GM08714 (cell line): Measurements from ENCODE around the gene HDAC4.

Source experiments
- H3K4me3 ChIP-seq: fragments of 200-500 bp; sonication (Bioruptor generic); 2 replicates; pipeline ENCODE4 v1.5.1; 2014; ENCODE audit warnings: mild to moderate bottlenecking, low read length, inconsistent platforms
- ZNF274 ChIP-seq: IDR thresholded peaks from 2 replicates; pipeline ENCODE4 v1.6.1; 2012; ENCODE audit warnings: mild to moderate bottlenecking, low read depth, low read length

HDAC4 gene

DNA sequence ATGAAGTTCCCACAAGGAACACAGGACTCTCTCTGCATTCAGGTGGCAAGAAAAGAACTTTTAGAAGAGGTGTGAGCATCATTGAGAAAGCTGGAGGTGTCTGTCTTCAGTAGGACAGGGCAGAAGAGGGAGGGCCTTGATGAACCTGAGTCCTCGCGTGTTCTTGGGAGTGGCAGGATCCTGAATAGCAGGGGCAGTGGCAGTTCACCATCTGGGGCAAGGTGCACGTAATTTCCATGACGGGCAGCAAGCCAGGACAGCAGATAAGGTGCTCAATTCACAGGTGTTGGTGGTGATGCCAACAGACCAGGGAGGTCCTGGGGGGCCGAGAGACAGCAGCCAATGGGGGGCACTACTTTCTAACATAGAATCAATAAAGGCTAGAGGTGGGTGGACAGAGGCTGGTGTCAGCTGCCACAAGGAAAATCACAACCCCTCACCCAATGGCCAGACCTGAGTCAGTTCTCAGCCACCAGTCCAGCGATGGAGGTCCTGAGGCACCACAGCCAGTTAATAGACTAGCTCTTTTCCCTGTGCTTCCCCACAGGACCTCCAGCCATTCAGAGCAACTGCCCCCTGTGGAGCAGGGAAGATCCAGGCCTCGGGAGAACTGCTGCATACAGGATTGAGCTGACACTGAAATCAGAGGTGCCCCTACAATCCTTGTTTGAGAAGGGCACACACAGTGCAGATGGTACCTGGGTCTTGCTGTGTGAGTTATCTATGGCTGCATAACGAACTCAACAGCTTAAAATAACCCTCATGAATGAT, 10.9 kb upstream of the HDAC4 start:
- no peak for TF ChIP-seq ZNF274

DNA sequence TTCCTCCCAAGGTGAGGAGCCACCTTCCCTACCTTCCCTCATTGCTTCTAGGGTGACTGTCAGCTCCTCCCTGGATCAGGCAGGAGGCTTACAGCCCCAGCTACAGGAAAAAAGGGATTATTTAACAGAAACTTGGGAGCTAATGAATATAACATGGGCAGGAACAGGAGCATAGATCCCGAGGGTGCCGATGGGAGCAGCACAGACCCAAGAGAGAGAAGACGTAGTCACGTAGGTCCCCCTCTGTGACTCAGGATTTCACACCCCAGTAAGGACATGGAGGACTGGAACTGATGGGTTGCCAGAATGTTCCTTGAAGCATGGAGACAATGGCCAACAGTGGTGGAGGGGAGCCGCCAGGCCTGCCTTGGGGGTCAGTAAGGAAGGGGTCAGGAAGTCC, 10.3 kb upstream of the HDAC4 start:
- TF ChIP-seq ZNF274: no peak
- H3K4me3 ChIP-seq: no peak overlapping the region

More for the DNA sequence above, 10.9 kb upstream of the HDAC4 start:
- H3K4me3 ChIP-seq: no peak overlapping the region

DNA sequence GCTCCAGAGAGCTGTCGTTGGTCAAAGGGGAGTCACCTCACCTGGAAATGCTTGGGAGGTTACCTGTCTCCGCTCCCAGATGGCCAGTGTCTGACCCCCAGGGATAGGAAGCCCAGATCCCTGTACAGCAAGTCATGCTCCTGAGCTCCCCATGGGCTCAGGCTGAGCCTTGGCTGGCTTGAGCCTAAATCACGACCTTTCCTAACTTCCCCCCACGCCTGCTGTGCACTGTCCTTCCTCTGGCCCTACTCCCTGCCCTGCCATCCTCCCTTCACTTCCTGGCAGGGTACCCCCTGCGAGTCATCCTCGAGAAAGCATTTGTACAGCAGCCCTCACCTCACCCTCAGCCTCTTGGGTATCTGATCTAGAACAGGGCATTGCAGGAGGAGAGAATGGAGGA, 9.2 kb upstream of the HDAC4 start:
- no peak for TF ChIP-seq ZNF274

DNA sequence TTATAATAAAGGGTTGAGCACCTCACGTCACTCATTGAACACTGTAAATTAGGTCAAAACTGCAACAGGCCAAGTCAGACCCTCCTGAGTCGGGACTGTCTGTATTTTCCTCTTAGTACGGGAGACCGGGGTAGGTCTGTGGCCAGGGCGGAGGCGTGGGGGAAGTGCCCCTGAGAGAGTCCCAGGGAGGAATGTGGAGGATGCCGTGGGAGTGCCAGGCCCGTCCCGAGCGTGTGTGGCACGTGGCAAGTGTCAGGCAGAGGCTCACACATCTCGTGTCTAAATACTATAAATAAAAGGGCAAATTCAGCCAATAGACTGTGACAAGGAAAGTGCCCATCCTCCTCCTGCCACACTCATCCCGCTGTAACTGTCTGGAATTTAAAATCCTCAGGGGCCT, 6.3 kb upstream of the HDAC4 start:
- TF ChIP-seq ZNF274: no peak

More for the DNA sequence above, 9.2 kb upstream of the HDAC4 start:
- no peak overlapping the region for H3K4me3 ChIP-seq

DNA sequence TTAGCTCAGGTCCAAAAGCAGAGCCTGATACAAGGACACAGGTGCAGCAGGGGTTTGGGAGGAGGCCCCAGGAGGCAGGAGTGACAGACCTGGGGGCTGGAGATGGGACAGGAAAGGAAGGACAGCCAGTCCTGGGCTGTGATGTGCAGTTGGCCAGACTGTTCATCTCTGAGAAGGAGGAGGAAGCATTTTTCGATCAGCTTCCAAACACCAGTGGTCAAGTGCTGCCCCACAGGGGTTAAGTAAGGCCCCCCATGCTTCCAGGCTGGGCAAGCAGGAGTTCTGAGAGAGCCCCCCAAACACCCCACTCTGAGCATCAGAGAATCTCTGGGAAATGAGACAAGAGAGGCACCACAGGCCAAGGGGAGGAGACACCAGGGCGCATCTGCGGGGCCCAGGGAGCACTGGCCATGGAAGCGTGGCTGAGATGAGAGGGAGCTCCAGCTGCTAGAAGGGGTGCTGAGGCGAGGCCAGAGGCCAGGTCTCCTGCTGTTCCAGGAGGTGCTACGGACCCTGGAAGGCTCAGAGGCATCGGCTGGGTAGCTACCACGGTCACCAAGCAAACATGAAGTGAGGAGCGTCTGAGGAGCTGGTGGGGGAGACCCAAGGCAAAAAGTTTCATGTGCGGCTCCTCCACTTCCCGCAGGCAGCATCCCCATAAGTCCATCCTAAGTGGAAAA, 5.6 kb upstream of the HDAC4 start:
- no peak for TF ChIP-seq ZNF274
- no peak overlapping the region for H3K4me3 ChIP-seq

More for the DNA sequence above, 6.3 kb upstream of the HDAC4 start:
- H3K4me3 ChIP-seq: no peak overlapping the region

DNA sequence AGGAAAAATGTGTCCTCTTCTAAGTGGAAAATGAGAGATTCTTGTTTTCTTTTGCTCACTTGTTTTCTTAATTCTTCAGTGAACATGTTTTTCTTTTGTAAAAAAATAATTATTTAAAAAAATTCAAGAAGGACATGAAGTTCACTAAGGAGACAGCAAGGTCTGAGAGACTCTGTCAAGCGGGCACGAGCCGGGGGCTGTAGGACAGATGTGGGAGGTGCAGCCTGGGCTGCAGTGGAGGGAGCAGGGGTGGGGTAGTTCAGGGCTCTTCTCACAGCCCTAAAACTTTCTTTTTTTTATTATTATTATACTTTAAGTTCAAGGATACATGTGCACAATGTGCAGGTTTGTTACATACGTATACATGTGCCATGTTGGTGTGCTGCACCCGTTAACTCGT, 4.3 kb upstream of the HDAC4 start:
- TF ChIP-seq ZNF274: no peak
- H3K4me3 ChIP-seq: no peak overlapping the region

DNA sequence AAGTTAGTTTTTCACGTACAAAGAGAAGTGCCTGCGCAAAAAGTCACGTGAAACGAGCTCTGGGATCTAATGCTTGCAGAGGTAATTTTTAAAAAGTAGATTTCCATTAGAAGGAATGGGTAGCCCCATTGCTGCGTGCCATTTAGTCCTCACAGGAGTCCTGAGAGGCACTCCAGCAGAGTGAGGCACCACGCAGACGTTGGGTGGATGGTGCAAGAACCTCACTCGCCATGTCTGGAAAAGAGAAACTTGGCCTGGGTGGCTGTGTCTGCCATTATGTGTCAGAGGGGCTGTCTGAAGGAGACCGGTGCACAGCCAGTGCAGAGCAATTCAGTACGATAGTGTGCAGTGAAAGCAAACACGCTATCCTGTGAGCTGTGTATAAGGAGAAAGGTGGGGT, 1.8 kb upstream of the HDAC4 start:
- TF ChIP-seq ZNF274: no peak
- no peak overlapping the region for H3K4me3 ChIP-seq

DNA sequence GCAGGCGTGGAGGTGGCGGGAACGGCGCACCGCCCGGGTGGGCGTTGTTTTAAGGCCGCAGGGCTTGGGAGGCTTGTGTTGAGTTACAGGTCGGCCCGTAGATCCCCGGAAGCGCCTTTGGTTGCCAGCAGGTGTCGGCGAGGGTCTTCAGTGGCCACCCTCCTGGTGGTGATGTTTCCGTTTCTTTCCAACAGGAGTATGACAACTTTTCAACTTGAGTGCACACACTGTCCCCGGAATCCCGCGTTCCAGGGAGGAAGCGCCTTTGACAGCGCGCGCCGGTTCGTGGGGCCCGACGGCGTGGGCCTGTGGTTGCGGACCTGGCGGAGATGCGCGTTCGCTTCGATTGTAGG, 1.0 kb upstream of the HDAC4 start:
- TF ChIP-seq ZNF274: no peak
- peak overlapping the region; percentile 79; the same call in 1 of the 2 replicates for H3K4me3 ChIP-seq

DNA sequence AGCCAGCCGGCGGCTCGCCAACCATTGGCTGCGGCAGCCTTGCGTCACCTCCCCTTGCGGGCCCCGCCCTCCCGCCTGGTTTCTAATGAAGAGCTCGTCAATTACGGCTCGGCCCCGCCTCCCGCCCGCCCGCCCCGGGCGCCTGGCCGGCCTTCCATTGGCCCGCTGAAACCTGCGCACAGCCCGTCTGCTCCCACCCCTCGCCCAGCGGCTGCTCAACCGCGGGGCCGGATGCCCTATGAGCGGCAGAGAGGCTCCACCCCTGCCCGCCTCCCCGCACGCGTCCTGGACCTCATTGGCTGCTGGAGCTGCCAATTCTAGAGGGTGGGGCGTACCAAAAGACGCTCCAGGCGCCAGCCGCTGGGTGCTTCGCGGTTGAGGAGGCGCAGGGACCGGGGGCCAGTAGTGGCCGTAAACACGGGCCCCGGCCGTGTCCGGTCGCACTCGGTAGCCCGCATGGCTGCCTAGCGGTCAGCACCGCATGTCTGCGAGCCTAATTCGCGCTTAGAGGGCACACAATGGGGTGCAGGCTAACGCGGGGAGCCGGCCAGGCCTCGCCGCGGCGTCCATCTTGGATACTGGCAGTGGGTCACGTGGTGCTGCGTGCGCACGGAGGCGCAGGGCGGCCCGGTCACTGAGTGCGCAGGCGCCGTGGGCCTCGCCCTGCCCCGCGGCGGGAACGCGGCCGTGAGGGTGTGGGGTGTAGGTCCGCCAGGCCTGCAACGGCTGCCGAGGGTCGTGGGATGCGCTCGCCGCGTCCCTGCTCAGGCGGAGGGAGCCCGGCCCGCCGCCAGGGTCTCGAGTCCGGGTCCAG, 454 bp upstream of the HDAC4 start:
- no peak for TF ChIP-seq ZNF274

DNA sequence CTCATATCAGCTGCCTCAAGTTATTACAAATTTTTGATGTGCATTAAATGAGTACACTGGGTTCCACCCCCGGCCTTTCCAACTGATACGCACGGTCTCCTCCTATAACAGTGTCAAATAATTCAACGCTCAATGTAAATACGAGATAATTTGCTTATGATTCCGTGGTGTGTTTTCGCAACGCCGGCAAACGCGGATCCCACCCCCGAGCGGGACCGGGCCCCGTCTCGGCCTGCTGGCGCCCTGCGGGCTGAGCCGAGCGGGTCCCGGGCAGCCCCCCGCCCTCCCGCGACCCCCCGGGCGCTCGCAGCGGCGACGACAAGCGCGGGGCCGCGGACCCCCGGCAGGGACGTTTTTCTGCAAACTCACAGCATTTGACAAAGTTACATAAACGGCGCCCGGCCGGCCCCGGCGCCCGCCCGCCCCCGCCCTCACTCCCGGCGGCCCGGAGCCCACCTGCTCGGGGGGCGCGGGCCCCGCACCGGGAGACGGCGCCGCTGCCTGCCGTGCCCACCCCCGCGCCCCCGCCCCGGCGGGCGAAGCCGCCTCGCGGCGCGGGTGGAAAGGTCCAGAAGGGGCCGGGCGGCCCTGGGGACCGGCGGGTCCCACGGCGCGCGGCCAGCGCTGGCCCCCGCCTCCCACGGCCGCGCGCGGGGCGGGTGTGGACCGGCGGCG, 762 bp downstream of the HDAC4 start:
- TF ChIP-seq ZNF274: no peak
- H3K4me3 ChIP-seq: peak overlapping the region; percentile 66

More for the DNA sequence above, 454 bp upstream of the HDAC4 start:
- peak overlapping the region; percentile 79; the same call in 1 of the 2 replicates for H3K4me3 ChIP-seq

DNA sequence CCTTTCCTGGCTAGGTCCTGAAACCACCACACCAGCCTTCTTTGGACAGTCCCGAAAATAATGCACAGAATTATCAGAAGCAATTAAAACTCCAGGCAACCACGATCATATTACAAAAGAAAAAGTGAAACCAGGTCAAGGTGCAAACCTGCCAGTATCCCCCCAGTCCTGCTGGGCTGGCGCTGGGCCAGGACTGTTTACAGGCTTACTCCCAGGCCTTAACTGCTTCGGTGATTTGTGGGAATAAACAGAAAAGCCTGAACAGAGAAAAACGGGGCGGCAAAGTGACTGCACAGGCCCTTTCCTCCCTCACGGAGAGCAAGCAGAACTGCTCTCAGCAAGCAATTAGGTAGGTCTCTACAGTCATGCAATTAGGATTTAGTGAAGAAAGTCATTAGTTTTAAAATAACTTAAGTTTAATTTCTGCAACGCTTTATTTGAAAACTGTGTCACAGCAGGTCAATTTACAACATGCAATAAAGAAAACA, 1.3 kb downstream of the HDAC4 start:
- TF ChIP-seq ZNF274: no peak
- peak overlapping the region; percentile 66 for H3K4me3 ChIP-seq

DNA sequence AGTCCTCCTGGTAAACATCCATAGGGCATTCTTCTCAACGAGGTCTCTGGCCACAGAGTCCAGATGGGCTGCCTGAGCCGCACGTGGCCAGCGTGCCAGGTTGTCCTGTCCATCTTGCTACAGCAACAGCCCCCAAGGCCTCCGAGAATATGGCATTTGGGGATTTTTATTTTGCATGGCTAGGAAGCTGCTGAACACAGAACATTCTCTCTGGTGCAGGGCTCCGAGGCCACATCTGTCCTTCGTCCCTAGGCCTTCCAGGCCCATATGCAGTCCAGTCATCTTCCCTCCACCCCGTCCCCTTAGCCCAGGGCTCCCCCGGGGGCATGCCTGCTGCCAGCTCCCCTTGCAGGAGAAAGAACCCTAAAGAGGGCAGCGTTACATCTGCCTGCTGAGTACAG, 2.3 kb downstream of the HDAC4 start:
- H3K4me3 ChIP-seq: no peak overlapping the region
- TF ChIP-seq ZNF274: no peak

DNA sequence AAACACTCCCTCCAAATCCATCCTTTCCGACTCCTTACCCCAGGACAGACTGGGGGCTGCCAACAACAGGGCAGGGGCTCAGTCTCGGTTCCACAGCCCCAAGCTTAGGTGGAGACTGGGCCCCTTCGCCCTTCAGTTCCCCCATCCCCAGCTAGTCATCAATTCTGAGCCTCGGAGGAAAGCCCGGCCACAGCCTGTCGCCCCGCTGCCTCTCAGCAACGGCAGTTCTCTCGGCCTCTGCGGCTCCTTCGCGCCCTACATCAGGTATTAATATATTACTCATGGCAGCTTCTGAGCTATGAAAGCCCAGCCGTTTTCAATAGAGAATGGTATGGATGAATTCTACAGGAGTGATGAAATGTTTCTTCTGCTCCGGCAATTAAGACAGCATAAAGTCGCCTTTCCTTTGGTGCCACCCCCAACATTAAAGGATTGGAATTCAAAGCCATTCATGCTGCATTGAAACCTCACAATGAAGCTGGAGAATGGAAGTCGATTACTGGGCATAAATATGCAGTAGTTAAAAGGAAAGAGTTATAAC, 2.8 kb downstream of the HDAC4 start:
- H3K4me3 ChIP-seq: no peak overlapping the region
- no peak for TF ChIP-seq ZNF274
